Gastroesophageal sphincter (tissue), 4 donors: ENCODE data around the gene MYDGF. TPM values are rescaled to one million over a fixed set of nuclear protein-coding genes. Genes with fewer than 3 reads are reported as not detected.

Source experiments
- ATAC-seq: fragments of 150-250 bp; one replicate; pipeline ENCODE4 v1.9.1; 2016; ENCODE audit warnings: mild to moderate bottlenecking, moderate library complexity
- H3K27ac ChIP-seq, 4 donors: fragments of 200-600 bp; sonication (generic) in 3 of 4; 1 replicate in 3 of 4; 2 replicates in 1 of 4; pipeline ENCODE4 v1.5.1; 2016 to 2019
- H3K27me3 ChIP-seq: fragments of 200-600 bp; sonication (generic); one replicate; pipeline ENCODE4 v1.5.1; 2019
- H3K36me3 ChIP-seq, 2 donors: fragments of 200-600 bp; sonication (generic); one replicate each; pipeline ENCODE4 v1.5.1; 2019; ENCODE audit warnings: control low read depth in 1 of 2
- H3K4me1 ChIP-seq, 3 donors: fragments of 200-600 bp; sonication (generic); 1 replicate in 2 of 3; 2 replicates in 1 of 3; pipeline ENCODE4 v1.5.1; 2016 to 2019; ENCODE audit warnings: control low read depth in 2 of 3
- H3K4me3 ChIP-seq, 2 donors: fragments of 200-600 bp; sonication (generic); one replicate each; pipeline ENCODE4 v1.5.1; 2019; ENCODE audit warnings: mild to moderate bottlenecking in 1 of 2, moderate library complexity in 1 of 2
- H3K9me3 ChIP-seq, 3 donors: fragments of 200-600 bp; sonication (generic); one replicate each; pipeline ENCODE4 v1.5.1; 2017 to 2019; ENCODE audit warnings: control low read depth in 2 of 3
- CTCF ChIP-seq, 4 experiments: fragments of 200-600 bp in 2 of 4; fragments of 450-650 bp in 2 of 4; sonication (generic) in 1 of 4; IDR thresholded peaks; one replicate each; pipeline ENCODE4 v1.5.1; 2017 to 2019; ENCODE audit warnings: antibody characterized with exemption in 4 of 4, mild to moderate bottlenecking in 2 of 4, moderate library complexity in 2 of 4
- EP300 ChIP-seq: sonication (generic); formaldehyde crosslinking; IDR thresholded peaks from one replicate; pipeline ENCODE4 v1.6.1; 2017; ENCODE audit warnings: antibody characterized with exemption, mild to moderate bottlenecking
- POLR2A ChIP-seq, 2 donors: fragments of 450-650 bp; IDR thresholded peaks; one replicate each; pipeline ENCODE4 v1.6.1; 2017; ENCODE audit warnings: antibody characterized with exemption in 2 of 2, mild to moderate bottlenecking in 2 of 2, moderate library complexity in 1 of 2
- POLR2AphosphoS5 ChIP-seq: sonication (generic); formaldehyde crosslinking; IDR thresholded peaks from one replicate; pipeline ENCODE4 v1.6.1; 2017; ENCODE audit warnings: antibody characterized with exemption
- WGBS, 2 donors: methylation state at CpG; one replicate each; pipeline ENCODE4 v1.1.5; 2018; ENCODE audit warnings: low coverage in 1 of 2; 5-methylcytosine and 5-hydroxymethylcytosine counted together
- total RNA-seq, 4 donors: library from RNA; depleted of rRNA; stranded (reverse); fragments of >200 nt; gene quantifications; one replicate each; pipeline ENCODE4 v1.1.0, GENCODE V29; 2016

The MYDGF gene
- total RNA-seq, 4 donors from 2014 or later: 20.5 to 44.6 (median 30.1) TPM

GRCh38 chr19:4635754-4636116, 34.4 kb downstream of the MYDGF start:
- H3K27ac ChIP-seq: peak overlapping the region in 1 of 4 donors; percentile 57

GRCh38 chr19:4633140-4633967, 36.8 kb downstream of the MYDGF start:
- Histone ChIP-seq H3K27me3 (peaks cover 14% of the 10 kb centered on the region), H3K27ac (no peak overlapping the region), H3K9me3 (no peaks in the 10 kb centered on the region), H3K36me3 (no peaks in the 10 kb centered on the region), H3K4me3 (no peak overlapping the region), H3K4me1 (peaks cover 0 to 28% (median 12%) of the 10 kb centered on the region in 3 donors)
- peak; percentile 63 for ATAC-seq
- TF ChIP-seq POLR2AphosphoS5 (no peak), CTCF (IDR thresholded peaks at IDR 0.05) (peak in 3 of 4 experiments; percentile 57 to 68 (median 61))
- WGBS, 2 donors: 23 to 39% methylated on average over 4 to 5 of the region's 14 CpGs

More at GRCh38 chr19:4635754-4636116, 34.4 kb downstream of the MYDGF start:
- no CpG with 5 or more reads among the region's 13 CpGs for WGBS, 2 donors
- Histone ChIP-seq H3K27me3 (peaks cover 10% of the 10 kb centered on the region), H3K36me3 (no peaks in the 10 kb centered on the region), H3K9me3 (no peaks in the 10 kb centered on the region), H3K4me1 (peaks cover 0 to 47% (median 19%) of the 10 kb centered on the region in 3 donors), H3K4me3 (peak overlapping the region; percentile 25 to 55)
- no peak for TF ChIP-seq CTCF (IDR thresholded peaks at IDR 0.05)
- TF ChIP-seq EP300: no peak
- TF ChIP-seq POLR2AphosphoS5: no peak
- TF ChIP-seq POLR2A (IDR thresholded peaks at IDR 0.05): no peak
- no peak for ATAC-seq

GRCh38 chr19:4624733-4625362, 45.3 kb downstream of the MYDGF start:
- no peak overlapping the region for H3K27ac ChIP-seq
- no peaks in the 10 kb centered on the region for H3K4me1 ChIP-seq
- no peaks in the 10 kb centered on the region for H3K36me3 ChIP-seq
- no peaks in the 10 kb centered on the region for H3K9me3 ChIP-seq
- H3K4me3 ChIP-seq: no peak overlapping the region
- 27 to 58% methylated on average over 3 to 4 of the region's 6 CpGs for WGBS, 2 donors
- ATAC-seq: no peak
- no peak for TF ChIP-seq EP300
- H3K27me3 ChIP-seq: peaks cover 63% of the 10 kb centered on the region

- Histone ChIP-seq H3K9me3 (no peaks in the 10 kb centered on the region), H3K4me3 (no peak overlapping the region), H3K27ac (no peak overlapping the region), H3K36me3 (no peaks in the 10 kb centered on the region), H3K27me3 (peaks cover 68% of the 10 kb centered on the region), H3K4me1 (no peaks in the 10 kb centered on the region)
- WGBS, 2 donors: 52 to 60% methylated on average over 2 of the region's 5 CpGs
- no peak for ATAC-seq
- TF ChIP-seq CTCF (IDR thresholded peaks at IDR 0.05) (no peak), EP300 (no peak), POLR2AphosphoS5 (no peak), POLR2A (IDR thresholded peaks at IDR 0.05) (no peak)
Measured at GRCh38 chr19:4624301-4624700, 45.8 kb downstream of the MYDGF start.

DNA sequence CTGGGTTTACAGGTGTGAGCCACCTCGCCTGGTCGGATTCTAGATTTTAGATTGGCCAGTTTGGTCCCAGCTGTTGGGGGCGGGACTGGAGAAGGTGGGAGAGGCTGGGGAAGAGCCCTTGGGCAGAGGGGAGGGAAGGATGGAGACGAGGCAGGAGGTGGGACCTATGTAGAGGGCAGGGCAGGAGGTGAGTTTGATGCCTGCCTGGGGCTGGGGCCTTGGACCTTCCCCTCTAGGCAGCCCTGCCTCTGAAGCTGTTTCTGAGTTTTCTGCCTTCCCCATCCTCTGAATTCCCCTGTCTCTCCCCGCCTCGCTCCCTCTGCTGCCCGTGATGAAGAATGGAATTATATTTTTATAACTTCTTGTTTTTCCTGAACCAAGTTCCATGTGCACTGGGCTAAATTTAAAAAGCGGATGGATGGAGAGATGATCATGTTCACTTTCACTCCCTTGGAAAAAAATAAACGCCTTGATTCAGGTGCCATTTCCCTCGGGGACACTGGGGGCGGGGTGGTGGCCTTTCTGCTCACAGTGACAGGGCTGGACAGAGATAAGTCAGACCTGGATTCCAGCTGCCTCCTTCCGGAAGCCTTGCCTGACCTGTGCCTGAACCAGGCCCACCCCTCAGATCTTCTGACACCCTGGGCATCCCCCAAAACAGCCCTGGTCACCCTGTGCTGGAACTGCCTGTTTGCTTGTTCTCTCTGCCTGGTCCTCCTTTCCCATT, 47.3 kb downstream of the MYDGF start:
- H3K27me3 ChIP-seq: peaks cover 60% of the 10 kb centered on the region
- no peak overlapping the region for H3K4me3 ChIP-seq
- WGBS, 2 donors: 31 to 40% methylated on average over 4 to 11 of the region's 12 CpGs
- ATAC-seq: no peak
- no peaks in the 10 kb centered on the region for H3K9me3 ChIP-seq
- H3K4me1 ChIP-seq: no peaks in the 10 kb centered on the region
- TF ChIP-seq POLR2AphosphoS5 (no peak), POLR2A (IDR thresholded peaks at IDR 0.05) (no peak), CTCF (IDR thresholded peaks at IDR 0.05) (no peak), EP300 (no peak)
- no peaks in the 10 kb centered on the region for H3K36me3 ChIP-seq
- no peak overlapping the region for H3K27ac ChIP-seq
